ENCODE results near the gene CCDC102A. TPM values are rescaled to one million over a fixed set of nuclear protein-coding genes. Genes with fewer than 3 reads are reported as not detected.
"Not testable (repeated sequence)": the region's sequence is repeated elsewhere in the genome, so short reads cannot be mapped to it uniquely, and the experiment has no call there.

The CCDC102A gene
- polyA plus RNA-seq, 1 experiment: 7.1 TPM

- DNase-seq (ENCODE audit: low read depth, low spot score): no peak
- ChIA-PET POLR2A (no interaction called here), CTCF (no interaction called here)
- Histone ChIP-seq H3K9me3 (ENCODE audit: control insufficient read depth, insufficient read depth, low read length) (peaks cover 8% of the 10 kb centered on the region), H3K27me3 (ENCODE audit: control insufficient read depth, insufficient read depth, low read length) (peaks cover 36% of the 10 kb centered on the region), H3K4me3 (ENCODE audit: low read depth, low read length) (no peak overlapping the region), H3K27ac (ENCODE audit: low read depth, low read length) (no peak overlapping the region)
- TF ChIP-seq CTCF (IDR thresholded peaks at IDR 0.05; ENCODE audit: low read depth, low read length): no peak
These were observed 19.5 kb upstream of the CCDC102A start for GRCh38 chr16:57555831-57556230.

GRCh38 chr16:57551057-57551456, 14.7 kb upstream of the CCDC102A start:
- ChIA-PET POLR2A (no interaction called here), CTCF (interaction anchor here (1.5 kb wide), 1 partner anchor 20 kb away, joined by 4 read pairs; no protein-coding TSS in a partner anchor)
- H3K4me3 ChIP-seq (ENCODE audit: low read depth, low read length): no peak overlapping the region
- H3K27ac ChIP-seq (ENCODE audit: low read depth, low read length): no peak overlapping the region
- TF ChIP-seq CTCF (IDR thresholded peaks at IDR 0.05; ENCODE audit: low read depth, low read length): no peak
- DNase-seq (ENCODE audit: low read depth, low spot score): no peak
- H3K27me3 ChIP-seq (ENCODE audit: control insufficient read depth, insufficient read depth, low read length): peaks cover 18% of the 10 kb centered on the region
- H3K9me3 ChIP-seq (ENCODE audit: control insufficient read depth, insufficient read depth, low read length): no peaks in the 10 kb centered on the region; the same call in 1 of the 2 replicates

GRCh38 chr16:57549730-57550129, 13.4 kb upstream of the CCDC102A start:
- Histone ChIP-seq H3K27me3 (ENCODE audit: control insufficient read depth, insufficient read depth, low read length) (peaks cover 25% of the 10 kb centered on the region), H3K9me3 (ENCODE audit: control insufficient read depth, insufficient read depth, low read length) (no peaks in the 10 kb centered on the region; the same call in 1 of the 2 replicates), H3K27ac (ENCODE audit: low read depth, low read length) (no peak overlapping the region), H3K4me3 (ENCODE audit: low read depth, low read length) (no peak overlapping the region)
- DNase-seq (ENCODE audit: low read depth, low spot score): no peak
- ChIA-PET CTCF (no interaction called here), POLR2A (no interaction called here)
- TF ChIP-seq CTCF (IDR thresholded peaks at IDR 0.05; ENCODE audit: low read depth, low read length): no peak

GRCh38 chr16:57548408-57548807, 12.0 kb upstream of the CCDC102A start:
- ChIA-PET POLR2A (no interaction called here), CTCF (interaction anchor here (0.7 to 0.8 kb wide), 2 partner anchors 25 to 102 kb away, joined by 3 to 7 read pairs; no protein-coding TSS in a partner anchor)
- Histone ChIP-seq H3K9me3 (ENCODE audit: control insufficient read depth, insufficient read depth, low read length) (no peaks in the 10 kb centered on the region; the same call in 1 of the 2 replicates), H3K4me3 (ENCODE audit: low read depth, low read length) (no peak overlapping the region), H3K27me3 (ENCODE audit: control insufficient read depth, insufficient read depth, low read length) (peaks cover 32% of the 10 kb centered on the region), H3K27ac (ENCODE audit: low read depth, low read length) (no peak overlapping the region)
- DNase-seq (ENCODE audit: low read depth, low spot score): no peak
- TF ChIP-seq CTCF (IDR thresholded peaks at IDR 0.05; ENCODE audit: low read depth, low read length): no peak

- DNase-seq (ENCODE audit: low read depth, low spot score); H3K4me3 ChIP-seq (ENCODE audit: low read depth, low read length); POLR2A ChIA-PET; H3K9me3 ChIP-seq (ENCODE audit: control insufficient read depth, insufficient read depth, low read length); CTCF ChIA-PET; H3K27ac ChIP-seq (ENCODE audit: low read depth, low read length): not testable (repeated sequence)
- peaks cover 33% of the 10 kb centered on the region for H3K27me3 ChIP-seq (ENCODE audit: control insufficient read depth, insufficient read depth, low read length)
These were observed 11.2 kb upstream of the CCDC102A start for GRCh38 chr16:57547524-57547923.
